GM18519 (cell line): Measurements from ENCODE around the gene MYLIP.
A peak's percentile ranks its signal among the peaks of the same experiment; 100 is the strongest.

Source experiments
- ATAC-seq: cut with Tn5 transposase; IDR thresholded peaks from one replicate; pipeline ENCODE4 v1.9.1; 2021; ENCODE audit warnings: mild to moderate bottlenecking, moderate library complexity; ENCODE audit not compliant: unreplicated experiment, low FRiP score

The MYLIP gene

DNA sequence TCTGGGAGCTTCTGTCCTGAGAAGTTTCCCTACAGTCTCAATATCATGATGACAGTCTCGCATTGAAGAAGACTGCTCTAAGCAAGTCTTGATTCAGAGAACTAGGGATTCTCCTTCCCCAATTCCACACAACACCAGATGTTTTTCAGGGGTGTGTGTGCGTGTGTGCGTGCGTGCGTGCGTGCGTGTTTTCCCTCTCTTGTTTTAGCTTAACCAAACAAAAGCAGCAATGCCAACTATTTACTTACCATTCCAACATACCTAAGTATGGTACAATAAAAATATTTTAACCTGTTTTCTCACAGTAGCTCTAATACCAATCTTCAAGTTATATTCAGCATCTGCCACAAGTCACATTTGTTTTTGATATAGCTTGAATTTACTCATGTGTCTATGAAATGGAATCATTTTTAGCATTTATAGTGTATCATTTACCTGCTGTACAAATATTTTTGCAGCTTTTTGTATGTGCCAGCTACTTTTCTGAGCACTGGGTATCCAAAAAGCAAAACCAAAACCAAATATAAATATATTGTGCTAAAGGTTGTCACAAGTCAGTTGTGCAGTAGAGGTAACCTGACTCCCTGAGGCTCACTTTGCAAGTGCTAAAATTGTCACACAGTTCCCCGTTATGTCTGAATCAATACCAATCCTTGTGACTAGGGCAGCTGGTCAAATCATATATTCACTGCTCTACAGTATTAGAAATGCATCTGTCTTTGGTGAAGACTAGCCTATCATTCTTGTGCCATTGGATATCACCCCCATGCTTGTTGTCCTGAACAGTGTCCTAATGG is 21.7 kb upstream of the MYLIP start:
- no peak for ATAC-seq

DNA sequence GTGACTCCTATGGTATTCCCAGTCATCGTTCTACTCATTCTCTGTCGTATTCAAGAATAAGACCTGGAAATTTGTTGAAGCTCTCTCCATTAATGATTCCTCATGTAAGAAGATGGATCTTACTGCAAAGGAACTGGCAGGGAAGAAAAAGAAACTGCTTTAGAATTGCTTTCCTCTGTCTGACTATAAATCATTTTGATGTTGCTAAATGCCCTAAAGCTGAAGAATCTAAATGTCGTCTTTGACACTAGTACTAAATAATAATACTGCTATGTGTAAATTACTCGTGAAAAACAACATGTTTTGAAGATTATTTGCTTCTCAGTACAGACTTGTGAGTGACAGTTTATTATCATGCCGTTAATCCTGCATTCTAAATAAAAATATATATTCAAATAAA is 20.5 kb upstream of the MYLIP start:
- no peak for ATAC-seq

DNA sequence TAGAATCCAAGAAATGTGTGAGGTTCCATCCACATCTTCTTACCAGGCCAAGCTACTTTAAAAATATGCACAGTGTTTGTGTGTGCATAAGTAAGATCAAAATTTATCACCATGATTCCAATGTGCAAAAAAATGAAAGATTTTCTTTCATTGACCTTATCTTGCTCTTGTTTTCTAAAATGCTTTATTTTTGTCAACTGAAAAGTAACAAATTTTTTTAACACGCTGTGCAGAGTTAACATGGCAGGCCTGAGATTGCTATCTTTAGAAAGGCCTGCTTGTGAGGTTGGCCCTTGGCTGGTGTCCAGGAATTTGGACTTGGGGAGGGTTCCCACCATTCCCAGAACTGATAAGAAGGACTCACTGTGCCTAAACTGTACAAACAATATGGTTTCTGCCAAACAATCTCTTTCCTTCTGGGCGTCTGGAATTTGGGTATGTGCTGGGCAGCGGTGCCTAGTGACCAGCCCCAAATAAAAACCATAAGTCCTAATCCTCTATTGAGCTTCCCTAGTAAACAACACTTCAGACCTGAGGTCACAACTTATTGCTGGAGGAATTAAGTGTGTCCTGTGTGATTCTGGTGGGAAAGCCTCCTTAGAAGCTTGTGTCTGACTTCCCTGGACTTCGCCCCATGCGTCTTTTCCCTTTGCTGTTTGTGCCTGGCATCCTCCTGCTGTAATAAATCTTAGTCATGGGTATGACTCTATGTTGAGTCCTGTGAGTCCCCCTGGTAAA is 19.8 kb upstream of the MYLIP start:
- ATAC-seq: no peak

DNA sequence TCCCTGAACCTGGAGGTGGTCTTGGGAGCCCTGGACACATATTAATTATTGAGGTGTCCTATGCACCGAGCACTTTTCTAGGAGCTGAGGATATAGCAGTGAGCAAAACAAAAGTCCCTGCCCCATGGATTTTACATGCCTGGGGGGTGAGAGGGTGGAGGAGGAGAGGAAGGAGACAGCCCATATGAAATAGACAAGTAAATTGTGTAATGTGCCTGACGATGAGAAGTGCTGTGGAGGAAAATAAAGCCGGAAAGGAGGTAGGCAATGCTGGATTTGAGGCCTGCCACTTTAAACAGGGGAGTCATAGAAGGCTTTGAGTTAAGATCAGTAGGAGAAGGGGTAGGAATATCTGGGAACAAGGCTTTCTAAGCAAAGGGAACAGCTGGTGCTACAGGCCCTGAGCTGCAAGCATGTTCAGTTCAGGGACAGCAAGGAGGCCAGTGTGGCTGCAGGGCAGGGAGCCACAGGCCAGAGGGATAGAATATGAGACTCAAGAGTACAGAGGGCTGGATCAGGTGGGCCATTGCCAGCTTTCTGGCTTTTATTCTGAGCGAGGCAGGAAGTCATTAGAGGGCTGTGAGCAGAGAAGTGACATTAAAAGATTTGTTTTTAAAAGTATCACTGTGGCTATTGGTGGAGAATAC is 19.1 kb upstream of the MYLIP start:
- ATAC-seq: no peak

DNA sequence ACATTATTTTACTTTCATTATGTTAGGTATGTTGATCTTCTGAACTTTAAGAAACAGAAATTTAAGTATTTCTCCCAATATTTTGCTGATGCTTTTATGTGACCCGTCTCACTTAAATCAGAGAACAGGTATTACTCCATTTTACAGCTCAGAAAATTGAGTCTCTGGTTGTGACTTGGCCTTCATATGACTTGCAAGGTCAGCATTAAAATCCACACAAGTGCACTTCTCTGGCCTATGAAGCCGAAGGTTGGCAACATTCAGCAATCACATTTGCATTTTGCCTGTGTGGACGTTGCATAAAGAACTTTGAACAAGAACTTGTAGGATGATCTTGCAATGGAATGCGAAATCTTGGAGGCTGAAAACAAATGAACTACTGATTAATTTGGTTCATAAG is 10.1 kb upstream of the MYLIP start:
- no peak for ATAC-seq

DNA sequence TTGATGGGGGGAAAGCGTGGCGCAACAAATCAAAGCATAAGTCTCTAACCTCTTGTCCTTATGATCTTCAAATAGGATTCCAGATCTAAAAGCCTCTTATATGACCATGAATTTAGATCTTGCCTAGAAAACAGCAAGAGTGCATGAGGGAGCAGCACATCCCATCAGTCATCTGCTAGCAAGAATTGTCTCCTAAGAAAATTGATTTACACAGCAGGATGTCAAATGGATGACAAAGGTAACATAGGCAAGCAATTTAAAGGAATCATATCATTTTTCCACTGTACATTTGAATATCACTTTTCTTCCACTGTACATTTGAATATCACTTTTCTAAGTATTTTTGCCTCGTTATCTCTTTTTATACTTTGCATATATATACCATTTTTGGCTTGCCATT is 7.5 kb upstream of the MYLIP start:
- no peak for ATAC-seq

DNA sequence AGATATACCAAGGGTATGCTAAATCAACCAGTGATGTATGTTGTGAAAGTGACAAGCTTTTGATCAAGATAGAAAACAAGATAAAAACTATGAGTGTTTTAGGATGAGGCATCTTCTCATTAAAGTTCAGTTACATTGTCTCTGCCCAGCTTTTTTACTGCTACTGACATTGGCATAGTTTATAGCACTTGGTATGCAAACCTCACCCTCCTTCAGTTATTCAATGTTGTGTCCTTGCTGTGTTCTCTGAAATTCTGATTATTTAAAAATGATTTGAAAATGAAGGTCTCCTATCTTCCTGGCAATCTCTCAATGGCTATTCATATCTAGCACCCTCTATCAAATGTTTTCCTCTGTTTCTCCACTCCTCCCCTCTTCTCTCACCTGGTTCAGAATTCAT is 6.7 kb upstream of the MYLIP start:
- no peak for ATAC-seq

DNA sequence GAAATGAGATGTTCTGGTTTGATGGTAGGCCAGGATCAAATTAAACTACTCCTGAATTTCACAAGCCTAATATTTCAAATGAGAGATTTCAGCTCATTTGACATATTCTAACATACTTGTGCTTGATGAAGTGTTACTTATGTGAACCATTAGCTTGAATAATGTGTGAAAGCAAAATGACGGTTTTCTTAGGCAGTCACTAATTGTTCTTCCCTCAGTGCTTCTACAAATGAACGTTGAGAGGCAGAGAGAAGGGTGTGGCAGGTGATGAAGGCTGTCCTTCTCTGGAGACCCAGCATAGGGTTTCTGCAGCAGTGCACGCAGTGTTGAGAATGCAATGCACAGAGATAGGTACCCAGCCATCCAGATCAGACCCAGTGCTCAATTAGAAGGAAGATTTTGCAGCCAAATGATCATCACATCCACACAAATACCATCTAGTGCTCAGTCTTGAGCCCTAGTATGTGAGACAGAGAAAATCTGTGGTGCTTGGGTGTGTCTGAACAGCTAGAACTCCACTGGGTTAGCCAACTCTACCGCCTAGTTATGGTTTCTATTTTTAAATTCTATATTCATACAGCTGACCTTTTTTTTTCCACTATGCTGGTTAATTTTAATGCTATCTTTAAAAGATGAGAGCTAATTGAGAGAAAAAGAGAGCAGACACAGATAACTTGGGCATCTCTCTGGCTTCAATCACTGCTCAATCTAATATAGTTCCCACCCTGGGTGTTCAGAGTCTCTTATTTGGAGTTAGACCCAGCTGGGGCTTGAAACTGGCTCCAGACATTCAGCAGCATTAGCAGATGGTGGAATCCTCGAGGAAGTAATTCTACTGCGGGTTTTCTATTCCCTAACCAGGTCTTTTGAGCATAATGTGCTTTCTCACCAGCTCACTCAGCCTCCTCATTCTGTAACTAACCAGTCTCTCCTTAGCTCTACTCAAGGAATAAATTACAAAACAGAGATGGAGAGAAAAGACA is 4.4 kb upstream of the MYLIP start:
- ATAC-seq: no peak

DNA sequence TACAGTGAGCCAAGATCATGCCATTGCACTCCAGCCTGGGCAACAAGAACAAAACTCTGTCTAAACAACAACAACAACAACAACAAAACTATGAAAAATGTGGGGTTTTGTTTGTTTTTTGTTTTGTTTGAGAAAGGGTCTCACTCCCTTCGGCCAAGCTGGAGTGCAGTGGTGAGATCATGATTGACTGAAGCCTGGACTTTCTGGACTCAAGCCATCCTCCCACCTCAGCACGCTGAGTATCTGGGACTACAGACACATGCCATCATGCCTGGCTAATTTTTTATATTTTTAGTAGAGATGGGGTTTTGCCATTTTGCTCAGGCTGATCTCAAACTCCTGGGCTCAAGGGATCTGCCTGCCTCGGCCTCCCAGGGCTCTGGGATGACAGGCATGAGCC is 2.8 kb upstream of the MYLIP start:
- ATAC-seq: no peak

DNA sequence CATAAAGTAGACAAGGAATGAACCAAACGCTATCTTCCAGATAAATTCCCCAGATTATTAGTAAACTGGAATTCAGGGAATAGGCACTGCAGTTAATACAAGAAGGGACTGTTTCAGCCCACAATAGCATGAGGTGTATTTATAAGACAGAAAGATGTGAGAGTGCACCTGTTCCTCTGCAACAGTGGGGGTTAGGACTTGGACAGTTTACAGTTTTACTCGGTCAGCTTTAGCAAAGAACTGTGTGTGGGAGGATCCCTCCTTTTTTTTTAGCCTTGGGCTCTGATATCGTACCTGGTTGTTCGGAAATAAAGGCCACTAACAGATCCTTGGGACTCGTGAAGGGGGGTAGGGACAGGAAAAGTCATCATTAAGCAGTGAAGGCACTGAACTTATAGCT is 2.0 kb upstream of the MYLIP start:
- no peak for ATAC-seq

DNA sequence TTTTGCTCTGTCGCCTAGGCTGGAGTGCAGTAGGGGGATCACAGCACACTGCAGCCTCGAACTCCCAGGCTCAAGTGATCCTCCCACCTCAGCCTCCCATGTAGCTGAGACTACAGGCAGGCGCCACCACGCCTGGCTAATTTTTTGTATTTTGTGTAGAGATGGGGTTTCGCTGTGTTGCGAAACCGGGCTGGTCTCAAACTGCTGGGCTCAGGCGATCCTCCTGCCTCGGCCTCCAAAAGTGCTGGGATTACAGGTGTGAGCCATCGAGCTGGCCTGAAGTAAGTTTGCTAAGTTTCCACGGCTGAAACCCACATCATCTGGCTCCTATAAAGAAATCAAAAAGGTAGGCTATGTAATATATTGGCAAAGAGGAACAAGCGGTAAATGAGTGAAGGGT is 1.4 kb upstream of the MYLIP start:
- no peak for ATAC-seq

DNA sequence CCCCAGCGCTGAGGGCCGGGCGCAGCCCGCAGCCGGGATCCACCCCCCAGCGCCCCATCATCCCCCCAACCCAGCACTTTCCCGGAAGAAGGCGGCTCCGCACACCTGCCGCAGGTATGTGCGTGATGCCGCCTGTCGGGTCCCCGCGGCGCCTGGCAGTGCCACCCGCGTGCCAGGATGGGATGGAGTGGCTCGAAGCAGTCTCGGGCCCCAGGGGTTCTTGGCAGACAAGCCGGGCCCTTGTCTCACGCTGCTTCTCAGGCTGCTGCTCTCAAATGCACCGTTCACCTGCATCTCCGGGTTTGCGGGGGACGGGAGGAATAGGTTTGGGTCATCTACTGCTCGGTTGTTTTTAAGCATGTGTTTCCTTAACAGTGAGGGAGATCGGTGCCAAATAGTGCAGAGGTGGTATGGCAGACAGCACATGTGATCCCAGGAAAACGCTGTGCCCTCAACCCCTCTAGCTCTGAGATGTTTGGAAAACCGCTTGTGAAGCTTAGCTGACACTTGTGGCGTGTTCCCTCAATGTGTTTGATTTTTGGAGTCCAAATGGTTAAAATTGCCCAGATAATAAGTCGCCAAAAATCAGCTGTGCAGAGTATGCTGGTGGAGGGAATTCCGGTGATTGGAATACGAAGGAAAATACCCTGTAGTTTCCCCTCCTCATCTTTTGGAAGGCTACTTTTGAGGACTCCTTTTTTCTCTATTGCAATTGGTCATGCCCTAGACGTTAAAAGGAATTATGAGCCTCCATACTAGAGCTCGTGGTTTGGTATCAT is 926 bp downstream of the MYLIP start:
- no peak for ATAC-seq

DNA sequence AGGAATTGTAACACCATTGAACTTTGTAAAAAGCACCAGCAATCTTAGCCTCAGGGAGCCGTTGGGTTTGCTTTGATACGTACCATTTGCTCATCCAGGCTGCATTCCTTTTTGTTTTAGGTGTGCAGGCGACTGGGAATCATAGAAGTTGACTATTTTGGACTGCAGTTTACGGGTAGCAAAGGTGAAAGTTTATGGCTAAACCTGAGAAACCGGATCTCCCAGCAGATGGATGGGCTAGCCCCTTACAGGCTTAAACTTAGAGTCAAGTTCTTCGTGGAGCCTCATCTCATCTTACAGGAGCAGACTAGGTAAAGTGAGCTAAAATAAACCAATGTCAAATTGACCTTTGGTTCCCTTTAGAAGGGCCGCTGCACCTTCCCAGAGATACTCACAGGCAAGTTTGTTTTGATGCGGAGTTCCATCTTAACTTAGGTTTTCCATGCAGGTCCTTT is 1.6 kb downstream of the MYLIP start:
- ATAC-seq: no peak

DNA sequence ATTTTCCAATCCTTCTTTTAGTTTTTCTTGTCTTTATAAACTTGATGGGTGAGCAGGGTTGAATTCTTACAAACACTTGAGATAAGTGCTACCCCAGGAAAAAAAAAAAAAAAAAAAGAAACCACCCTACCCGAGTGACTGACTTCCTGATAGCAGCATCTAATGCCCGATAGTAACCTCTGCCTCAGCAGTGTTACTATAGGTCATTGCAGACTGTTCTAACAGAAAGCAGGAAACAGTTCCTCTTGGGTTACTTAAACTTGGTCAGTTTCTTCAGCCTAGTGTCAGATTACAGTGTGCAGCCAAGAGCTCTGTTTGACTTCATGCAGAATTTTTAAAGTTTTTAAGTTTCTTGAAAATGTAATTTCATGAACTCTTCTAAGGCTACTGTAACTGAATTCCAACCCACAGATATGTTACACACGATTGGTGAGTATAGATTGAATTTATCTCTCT is 2.1 kb downstream of the MYLIP start:
- ATAC-seq: peak; percentile 63

DNA sequence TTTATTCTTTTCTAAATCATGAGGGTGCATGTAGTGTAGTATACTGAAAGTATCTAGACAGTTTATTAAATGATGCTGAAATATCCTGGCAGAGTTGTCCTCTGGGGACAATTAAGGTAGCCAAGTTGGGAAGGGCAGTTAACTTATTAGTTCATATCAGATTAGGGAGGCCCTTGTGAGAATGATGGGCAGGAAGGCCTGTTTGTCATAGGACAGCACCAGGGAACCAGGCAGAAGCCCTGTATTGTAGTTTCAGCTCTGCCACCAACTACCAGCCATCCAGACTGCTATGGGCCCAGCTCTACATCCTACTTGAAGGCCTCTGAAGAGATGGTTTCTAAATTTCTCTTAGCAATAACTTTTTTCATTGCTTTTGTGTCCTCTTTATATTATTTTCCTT is 4.0 kb downstream of the MYLIP start:
- no peak for ATAC-seq

DNA sequence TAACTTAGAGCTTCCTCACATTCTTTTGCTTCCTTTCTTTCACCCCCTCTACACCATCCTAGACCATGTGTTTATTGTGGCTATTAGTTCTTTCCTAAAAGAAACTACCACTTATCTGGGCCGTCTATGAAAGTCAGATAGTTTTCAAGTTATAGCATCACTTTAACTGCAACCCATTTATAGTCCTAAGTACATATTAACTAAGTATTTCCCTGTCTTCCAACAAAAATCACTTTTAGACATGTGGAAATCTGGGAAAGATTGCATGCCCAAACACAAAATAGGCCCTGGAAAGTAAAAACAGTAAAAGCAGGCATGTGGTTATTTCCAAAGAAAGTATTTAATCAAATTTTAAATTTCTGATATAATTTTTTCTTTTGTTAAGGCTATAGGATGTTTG is 5.5 kb downstream of the MYLIP start:
- no peak for ATAC-seq

DNA sequence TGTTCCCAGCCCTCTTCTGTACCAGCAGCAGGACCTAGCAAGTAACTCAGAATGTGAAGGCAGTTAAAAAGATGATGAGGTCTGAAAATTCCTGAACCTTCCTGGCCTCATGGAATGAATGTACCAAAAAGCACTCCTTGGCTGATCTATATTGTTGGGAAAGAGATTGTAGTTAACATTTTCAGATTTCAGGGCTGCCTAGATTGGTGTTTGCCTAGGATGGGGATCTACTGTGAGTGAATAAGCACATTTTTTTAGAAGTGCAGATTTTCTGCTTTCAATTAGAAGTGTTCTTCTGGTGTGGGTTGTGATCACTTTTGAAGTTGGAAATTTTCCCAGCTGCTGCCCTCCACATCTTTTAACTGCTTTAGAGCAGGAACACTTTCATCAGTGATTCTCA is 6.2 kb downstream of the MYLIP start:
- ATAC-seq: no peak

DNA sequence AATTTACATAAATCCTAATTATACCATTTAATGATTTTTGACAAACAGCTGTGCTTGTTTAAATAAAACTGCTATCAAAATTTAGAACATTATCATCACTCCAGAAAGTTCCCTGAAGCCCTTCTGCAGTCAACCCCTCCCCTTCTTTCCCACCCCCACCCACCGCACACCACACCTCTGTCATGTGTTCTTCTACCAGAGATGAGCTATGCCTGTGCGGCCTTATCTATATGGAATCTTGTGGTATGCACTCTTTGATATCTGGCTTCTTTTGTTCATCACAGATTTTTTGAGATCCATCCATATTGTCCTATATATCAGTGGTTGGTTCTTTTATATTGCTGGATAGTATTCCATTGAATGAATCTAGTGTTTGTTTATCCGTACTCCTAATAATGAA is 7.2 kb downstream of the MYLIP start:
- ATAC-seq: no peak

DNA sequence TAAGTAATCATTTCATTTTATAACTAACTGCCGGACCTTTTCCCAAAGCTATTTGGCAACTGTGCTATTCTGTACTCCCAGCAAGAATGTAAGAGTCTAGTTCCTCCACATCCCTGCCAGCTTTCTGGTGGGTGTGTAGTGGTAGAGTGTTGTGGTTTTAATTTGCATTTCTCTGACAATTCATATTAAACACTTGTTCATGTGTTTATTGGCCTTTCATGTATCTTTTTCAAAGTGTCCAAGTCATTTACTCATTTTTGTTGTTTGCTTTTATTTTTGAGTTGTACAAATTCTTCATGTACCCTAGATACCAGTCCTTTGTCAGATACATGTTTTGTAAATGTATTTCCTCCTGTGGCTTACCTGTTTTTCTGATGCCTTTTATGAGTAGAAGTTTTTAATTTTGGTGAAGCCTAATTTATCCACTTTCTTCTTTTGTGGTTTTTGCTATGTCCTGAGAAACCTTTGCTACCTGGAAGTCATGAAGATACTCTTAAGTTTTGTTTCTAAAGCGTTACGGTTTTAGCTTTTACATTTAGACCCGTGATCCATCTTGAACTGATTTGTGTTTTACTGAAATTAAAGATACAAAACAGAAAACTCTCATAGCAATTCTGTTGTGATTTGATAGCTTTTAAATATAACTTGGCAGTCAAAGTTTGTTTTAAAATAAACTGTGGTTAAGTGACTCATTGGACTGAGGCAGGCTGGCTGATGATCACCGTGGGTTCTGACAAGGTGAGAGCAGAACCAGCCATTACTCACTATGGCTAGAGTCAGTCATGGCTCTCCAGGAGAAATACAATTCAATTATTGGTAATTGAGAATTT is 8.0 kb downstream of the MYLIP start:
- ATAC-seq: no peak
